Left ventricle myocardium superior (tissue), 1 donor: ENCODE data around the gene EGFR. TPM values are rescaled to one million over a fixed set of nuclear protein-coding genes. Genes with fewer than 3 reads are reported as not detected.

Experiments
- ATAC-seq: fragments of 200-7000 bp; cut with Tn5 transposase; one replicate; pipeline ENCODE4 v1.9.1; 2020; ENCODE audit warnings: mild to moderate bottlenecking, moderate library complexity
- DNase-seq: peaks from one replicate; pipeline ENCODE4 v3.0.0-alpha.2; 2020
- intact Hi-C: fragments of 100-400 bp; cut with micrococcal nuclease; formaldehyde crosslinking; loops from one replicate; pipeline ENCODE4 v1.11.0; 2022
- total RNA-seq: library from RNA; stranded (reverse); fragmentation: NEBNext Ultra II Directional; extraction: Animal tissue kit (Norgen Biotek cat#: 25700); gene quantifications from one replicate; pipeline ENCODE4 v1.2.1, GENCODE V29; 2021
- donor health status: DM: no; HTN: yes; CAD: no; lungs with severe emphysema.

The EGFR gene
- total RNA-seq, 1 donor from 2014 or later: 11.2 TPM

DNA sequence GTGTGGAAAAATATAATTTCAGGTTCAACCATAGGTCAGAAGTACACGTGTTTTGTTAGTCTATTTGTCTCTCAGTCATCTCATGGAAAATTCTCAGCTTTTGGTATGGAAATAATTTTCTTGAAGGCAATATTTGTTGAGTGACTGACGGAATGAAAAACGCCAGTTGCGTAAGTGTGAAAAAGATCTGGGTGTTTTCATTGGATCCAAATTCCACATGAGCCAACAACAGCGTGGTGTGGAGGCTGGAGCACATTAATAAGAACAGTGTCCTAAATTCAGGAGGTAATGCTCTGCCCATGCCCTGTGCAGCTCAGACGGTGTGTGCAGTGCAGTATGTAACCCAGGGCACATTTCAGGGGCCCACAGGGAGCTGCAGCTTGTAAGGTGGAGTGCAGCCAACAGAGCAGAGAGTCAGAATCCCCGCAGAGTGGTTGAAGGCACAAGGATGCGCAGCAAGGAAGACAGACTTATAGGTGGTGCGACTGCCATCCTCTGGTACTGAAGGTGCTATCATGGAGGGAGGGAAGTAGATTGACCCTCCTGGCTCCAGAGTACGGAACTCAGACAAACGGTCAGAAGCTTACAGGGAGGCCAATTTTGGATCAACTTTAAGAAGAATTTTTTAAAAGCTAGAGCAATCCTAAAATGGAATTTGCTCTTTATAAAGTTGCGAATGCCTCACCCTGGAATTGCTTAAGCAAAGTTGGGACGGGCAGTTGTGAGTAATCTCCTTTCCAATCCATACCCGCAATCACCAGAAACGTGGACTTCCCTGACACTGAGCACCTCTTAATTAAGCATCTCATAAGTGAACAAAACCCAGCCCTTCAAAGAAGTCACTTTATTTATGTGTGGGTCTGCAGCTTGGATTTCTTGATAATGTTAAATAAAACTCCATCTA, 38.0 kb downstream of the EGFR start:
- intact Hi-C loops: no loop called here
- ATAC-seq (peak; percentile 68), DNase-seq (no peak)

DNA sequence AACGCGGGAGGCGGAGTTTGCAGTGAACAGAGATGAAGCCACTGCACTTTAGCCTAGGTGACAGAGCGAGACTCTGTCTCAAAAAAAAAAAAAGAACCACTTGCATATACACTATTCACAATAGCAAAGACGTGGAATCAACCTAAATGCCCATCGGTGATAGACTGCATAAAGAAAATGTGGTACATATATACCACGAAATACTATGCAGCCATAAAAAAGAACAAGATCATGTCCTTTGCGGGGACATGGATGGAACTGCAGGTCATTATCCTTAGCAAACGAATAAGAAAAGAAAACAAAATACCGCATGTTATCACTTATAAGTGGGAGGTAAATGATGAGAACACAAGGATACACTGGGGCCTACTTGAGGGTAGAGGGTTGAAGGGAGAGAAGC, 39.5 kb downstream of the EGFR start:
- ATAC-seq: no peak

GRCh38 chr7:55059021-55059420, 40.2 kb downstream of the EGFR start:
- ATAC-seq: no peak
- intact Hi-C loops: no loop called here

More for the DNA sequence above, 39.5 kb downstream of the EGFR start:
- intact Hi-C loops: no loop called here
- no peak for DNase-seq

DNA sequence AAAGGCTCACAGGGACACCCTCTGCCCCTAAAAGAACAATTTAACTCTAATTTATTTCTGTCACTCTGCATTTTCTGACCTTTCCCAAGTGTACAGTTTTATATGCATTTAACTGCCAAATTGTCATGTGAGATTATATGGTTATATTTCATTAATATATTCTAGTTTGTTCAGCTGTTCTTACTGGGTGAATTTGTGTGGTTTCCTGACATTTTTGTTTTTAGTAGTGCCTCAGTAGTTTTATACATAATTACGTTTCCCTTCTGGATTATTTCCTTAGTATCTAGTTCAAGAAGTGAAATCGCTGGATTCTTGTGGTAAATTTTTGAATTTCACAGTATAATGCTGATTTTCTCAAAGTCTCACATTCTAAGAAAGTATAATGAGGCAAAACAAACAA, 41.3 kb downstream of the EGFR start:
- ATAC-seq (no peak), DNase-seq (no peak)
- intact Hi-C loops: no loop called here

More at GRCh38 chr7:55059021-55059420, 40.2 kb downstream of the EGFR start:
- DNase-seq: no peak

GRCh38 chr7:55060636-55061022, 41.8 kb downstream of the EGFR start:
- intact Hi-C loops: no loop called here
- ATAC-seq (no peak), DNase-seq (no peak)

- intact Hi-C loops: no loop called here
- DNase-seq: no peak
These were observed 43.1 kb downstream of the EGFR start for GRCh38 chr7:55061726-55062499.

GRCh38 chr7:55063061-55063460, 44.2 kb downstream of the EGFR start:
- ATAC-seq (no peak), DNase-seq (no peak)
- intact Hi-C loops: no loop called here

More at GRCh38 chr7:55061726-55062499, 43.1 kb downstream of the EGFR start:
- no peak for ATAC-seq

DNA sequence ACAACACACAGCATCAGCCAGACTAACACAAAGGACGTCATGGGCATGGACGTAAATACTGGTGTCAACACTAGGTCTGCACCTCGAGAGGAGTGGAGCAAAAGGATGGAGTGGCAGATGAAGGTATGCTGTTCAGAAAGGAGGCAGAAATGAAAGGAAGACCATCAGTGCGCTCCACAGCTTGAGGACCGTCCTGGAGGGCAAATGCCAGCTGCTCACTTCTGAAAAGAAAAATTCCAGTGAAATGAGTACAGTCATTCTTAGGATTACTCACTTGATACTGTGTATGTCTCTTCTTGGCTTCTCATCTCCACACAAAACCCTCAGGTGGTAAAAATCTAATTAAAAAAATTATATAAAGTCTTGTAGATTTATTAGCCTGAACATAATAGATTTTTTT, 44.8 kb downstream of the EGFR start:
- intact Hi-C loops: no loop called here
- DNase-seq (no peak), ATAC-seq (no peak)

GRCh38 chr7:55065079-55065478, 46.3 kb downstream of the EGFR start:
- ATAC-seq (peak; percentile 78), DNase-seq (no peak)
- intact Hi-C loops: no loop called here

- ATAC-seq: peak; percentile 81
- intact Hi-C loops: no loop called here
- no peak for DNase-seq
These were observed 46.9 kb downstream of the EGFR start for GRCh38 chr7:55065511-55066229.

GRCh38 chr7:55066524-55066923, 47.7 kb downstream of the EGFR start:
- ATAC-seq: no peak
- intact Hi-C loops: no loop called here

GRCh38 chr7:55066938-55067337, 48.1 kb downstream of the EGFR start:
- DNase-seq (no peak), ATAC-seq (no peak)
- intact Hi-C loops: no loop called here

More at GRCh38 chr7:55066524-55066923, 47.7 kb downstream of the EGFR start:
- DNase-seq: no peak

GRCh38 chr7:55067748-55068147, 48.9 kb downstream of the EGFR start:
- intact Hi-C loops: no loop called here
- no peak for DNase-seq
- no peak for ATAC-seq

GRCh38 chr7:55069271-55069792, 50.5 kb downstream of the EGFR start:
- intact Hi-C loops: no loop called here
- ATAC-seq (no peak), DNase-seq (no peak)

- intact Hi-C loops: loop anchor here (10.0 kb wide), 1 partner anchor 74 kb away; no protein-coding TSS in a partner anchor
- no peak for ATAC-seq
- DNase-seq: no peak
These were observed 51.5 kb downstream of the EGFR start for GRCh38 chr7:55070271-55070743.

- ATAC-seq (no peak), DNase-seq (no peak)
- intact Hi-C loops: loop anchor here (10.0 kb wide), 1 partner anchor 74 kb away; no protein-coding TSS in a partner anchor
These were observed 52.0 kb downstream of the EGFR start for GRCh38 chr7:55070854-55071253.

DNA sequence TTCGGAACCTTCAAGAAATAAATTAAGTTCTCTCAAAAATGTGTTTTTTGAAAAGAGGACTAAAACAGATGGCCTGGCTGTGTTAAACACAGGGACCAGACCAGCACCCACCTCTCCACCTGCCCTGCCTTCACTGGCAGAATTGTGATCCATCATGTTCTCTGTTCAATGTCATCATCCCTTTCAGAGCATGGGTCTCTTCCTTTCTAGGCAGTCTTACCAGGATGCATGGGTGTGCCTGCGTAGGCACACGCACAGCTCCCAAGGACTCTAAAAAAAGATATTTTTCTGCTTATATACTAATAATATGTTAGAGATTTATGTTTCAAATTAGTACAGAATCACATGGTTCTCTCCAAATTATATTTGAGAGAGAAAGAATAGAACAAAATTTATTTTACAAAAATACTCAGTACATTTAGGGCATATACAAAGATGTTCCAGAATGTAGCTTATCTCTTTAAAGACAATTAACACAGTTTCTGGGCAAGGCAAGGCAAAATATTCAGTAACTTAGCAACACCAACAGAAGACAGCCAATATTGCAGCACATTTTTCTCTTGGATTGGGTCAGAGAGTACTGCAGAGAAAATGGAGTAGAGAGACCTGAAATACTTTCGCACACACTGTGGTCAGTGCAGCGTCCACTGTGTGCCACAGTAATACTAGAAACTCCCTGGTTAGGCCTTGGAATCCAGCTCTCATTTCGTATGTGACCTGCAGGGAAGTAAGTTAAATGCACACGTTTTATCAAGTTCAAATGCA, 52.8 kb downstream of the EGFR start:
- ATAC-seq (peak; percentile 23), DNase-seq (no peak)
- intact Hi-C loops: loop anchor here (10.0 kb wide), 1 partner anchor 73 kb away; no protein-coding TSS in a partner anchor

GRCh38 chr7:55072251-55072650, 53.4 kb downstream of the EGFR start:
- intact Hi-C loops: loop anchor here (10.0 kb wide), 1 partner anchor 73 kb away; no protein-coding TSS in a partner anchor

More at GRCh38 chr7:55072251-55072650, 53.4 kb downstream of the EGFR start:
- ATAC-seq (no peak), DNase-seq (no peak)
